IMR-90 (cell line): ENCODE results near the gene INPP5F. TPM values are rescaled to one million over a fixed set of nuclear protein-coding genes. Genes with fewer than 3 reads are reported as not detected.

Experiments
- ATAC-seq: fragments of 200-7000 bp; cut with Tn5 transposase; 2 replicates; pipeline ENCODE4 v1.9.1; 2020; ENCODE audit warnings: low read depth, mild to moderate bottlenecking, moderate library complexity
- BruUV-seq: library from RNA; stranded (reverse); fragments of 400-500 nt; replicated peaks from 2 replicates; lab custom pipeline; 2021; lab: Mats Ljungman, UMichigan
- CTCF ChIA-PET: fragments of 300-600 bp; formaldehyde crosslinking; extraction: SDS; loops from one replicate; lab custom pipeline; 2021; ENCODE audit warnings: antibody characterized with exemption; lab: Yijun Ruan, JAX
- POLR2A ChIA-PET: fragments of 300-600 bp; sonication (Branson Sonifier 250); formaldehyde crosslinking; loops from one replicate; lab custom pipeline; 2022; ENCODE audit warnings: antibody characterized with exemption; ENCODE audit not compliant: unreplicated experiment; lab: Charles Lee
- DNase-seq: peaks from one replicate; pipeline ENCODE4 v3.0.0; 2013
- H2AFZ ChIP-seq: replicated peaks from 2 replicates; pipeline ENCODE3; 2013; ENCODE audit warnings: low read length, mild to moderate bottlenecking; ENCODE audit not compliant: poor library complexity
- H2AK5ac ChIP-seq: 2 replicates; pipeline ENCODE4 v1.6.1; 2013; ENCODE audit warnings: low read depth, low read length, inconsistent platforms
- H2AK9ac ChIP-seq: replicated peaks from 2 replicates; pipeline ENCODE3; 2013; ENCODE audit warnings: mild to moderate bottlenecking, low read depth, low read length, moderate library complexity; ENCODE audit not compliant: poor library complexity
- H2BK120ac ChIP-seq: 2 replicates; pipeline ENCODE4 v1.6.1; 2013; ENCODE audit warnings: low read depth, low read length, inconsistent platforms
- H2BK15ac ChIP-seq: 3 replicates; pipeline ENCODE4 v1.6.1; 2013; ENCODE audit warnings: low read depth, low read length, inconsistent platforms
- H2BK20ac ChIP-seq: 2 replicates; pipeline ENCODE4 v1.6.1; 2013; ENCODE audit warnings: low read depth, mild to moderate bottlenecking, inconsistent platforms, low read length, moderate library complexity
- H2BK5ac ChIP-seq: 2 replicates; pipeline ENCODE4 v1.6.1; 2013; ENCODE audit warnings: mild to moderate bottlenecking, low read depth, low read length, inconsistent platforms; ENCODE audit not compliant: poor library complexity, severe bottlenecking
- H3K14ac ChIP-seq: replicated peaks from 2 replicates; pipeline ENCODE4 v1.6.1; 2013; ENCODE audit warnings: low read depth, low read length, inconsistent platforms
- H3K18ac ChIP-seq: 2 replicates; pipeline ENCODE4 v1.6.1; 2013; ENCODE audit warnings: low read depth, low read length, control low read depth
- H3K23ac ChIP-seq: 2 replicates; pipeline ENCODE4 v1.6.1; 2013; ENCODE audit warnings: low read depth, low read length, inconsistent platforms
- H3K27ac ChIP-seq: 2 replicates; pipeline ENCODE4 v1.5.1; 2013; ENCODE audit warnings: mild to moderate bottlenecking, control low read depth, low read length; ENCODE audit not compliant: insufficient read depth
- H3K27me3 ChIP-seq: 2 replicates; pipeline ENCODE4 v1.6.1; 2013; ENCODE audit warnings: low read length; ENCODE audit not compliant: control insufficient read depth, insufficient read depth
- H3K36me3 ChIP-seq: 2 replicates; pipeline ENCODE4 v1.6.1; 2013; ENCODE audit warnings: low read length, mixed read lengths; ENCODE audit not compliant: control insufficient read depth, insufficient read depth
- H3K4ac ChIP-seq: 2 replicates; pipeline ENCODE4 v1.6.1; 2013; ENCODE audit warnings: low read depth, low read length, inconsistent platforms
- H3K4me1 ChIP-seq: 2 replicates; pipeline ENCODE4 v1.6.1; 2013; ENCODE audit warnings: low read length, mixed read lengths; ENCODE audit not compliant: control insufficient read depth, insufficient read depth
- H3K4me2 ChIP-seq: 2 replicates; pipeline ENCODE4 v1.6.1; 2013; ENCODE audit warnings: low read depth, mild to moderate bottlenecking, control low read depth, low read length, moderate library complexity
- H3K4me3 ChIP-seq: 2 replicates; pipeline ENCODE4 v1.5.1; 2013; ENCODE audit warnings: low read depth, mild to moderate bottlenecking, control low read depth, low read length, moderate library complexity; ENCODE audit not compliant: insufficient read depth
- H3K56ac ChIP-seq: 2 replicates; pipeline ENCODE4 v1.6.1; 2013; ENCODE audit warnings: low read length, inconsistent platforms; ENCODE audit not compliant: insufficient read depth; ENCODE audit errors: extremely low read depth
- H3K79me1 ChIP-seq, 2 experiments: 2 replicates each; pipeline ENCODE4 v1.6.1; 2013; ENCODE audit warnings: low read length in 2 of 2, inconsistent platforms in 1 of 2, low read depth in 1 of 2
- H3K9ac ChIP-seq: 2 replicates; pipeline ENCODE4 v1.6.1; 2013; ENCODE audit warnings: low read depth, low read length, control low read depth
- H3K9me1 ChIP-seq: 2 replicates; pipeline ENCODE4 v1.6.1; 2013; ENCODE audit warnings: low read length, inconsistent platforms; ENCODE audit not compliant: insufficient read depth
- H3K9me3 ChIP-seq: 2 replicates; pipeline ENCODE4 v1.6.1; 2013; ENCODE audit warnings: low read length; ENCODE audit not compliant: control insufficient read depth, insufficient read depth
- H4K20me1 ChIP-seq: 2 replicates; pipeline ENCODE4 v1.6.1; 2013; ENCODE audit warnings: low read length, inconsistent platforms; ENCODE audit not compliant: insufficient read depth
- H4K5ac ChIP-seq: 2 replicates; pipeline ENCODE4 v1.6.1; 2013; ENCODE audit warnings: mild to moderate bottlenecking, low read depth, low read length, control low read depth
- H4K8ac ChIP-seq, 2 experiments: 2 replicates each; pipeline ENCODE4 v1.6.1; 2013; ENCODE audit warnings: low read depth in 2 of 2, low read length in 2 of 2, control low read depth in 1 of 2, inconsistent platforms in 1 of 2
- H4K91ac ChIP-seq: 2 replicates; pipeline ENCODE4 v1.6.1; 2013; ENCODE audit warnings: low read depth, low read length, inconsistent platforms; ENCODE audit not compliant: insufficient read depth
- CEBPB ChIP-seq: IDR thresholded peaks from 2 replicates; pipeline ENCODE4 v1.6.1; 2012; ENCODE audit warnings: low read depth, low read length, improper control_type of control experiment
- CHD1 ChIP-seq: IDR thresholded peaks from 2 replicates; pipeline ENCODE4 v1.6.1; 2012; ENCODE audit warnings: low read depth, low read length, improper control_type of control experiment
- MAFK ChIP-seq: IDR thresholded peaks from 2 replicates; pipeline ENCODE4 v1.6.1; 2012; ENCODE audit warnings: low read depth, low read length, improper control_type of control experiment
- MAZ ChIP-seq: IDR thresholded peaks from 2 replicates; pipeline ENCODE4 v1.6.1; 2012; ENCODE audit warnings: low read depth, mild to moderate bottlenecking, low read length, improper control_type of control experiment, moderate library complexity, borderline replicate concordance
- NFE2L2 ChIP-seq: fragments of 150-350 bp; IDR thresholded peaks from 2 replicates; pipeline ENCODE4 v1.6.1; 2016; ENCODE audit warnings: low read depth, mild to moderate bottlenecking, low read length
- POLR2A ChIP-seq: IDR thresholded peaks from 2 replicates; pipeline ENCODE4 v1.6.1; 2012; ENCODE audit warnings: mild to moderate bottlenecking, low read depth, low read length
- RAD21 ChIP-seq: IDR thresholded peaks from 2 replicates; pipeline ENCODE4 v1.6.1; 2012; ENCODE audit warnings: low read length, improper control_type of control experiment
- RCOR1 ChIP-seq: IDR thresholded peaks from 2 replicates; pipeline ENCODE4 v1.6.1; 2012; ENCODE audit warnings: mild to moderate bottlenecking, low read length, improper control_type of control experiment; ENCODE audit not compliant: insufficient replicate concordance
- WGBS, 2 experiments: methylation state at CpG; one replicate each; pipeline versions ENCODE4 v1.1.5 to v1.1.7; 2013; ENCODE audit warnings: missing lambda C conversion rate in 2 of 2; ENCODE audit not compliant: insufficient read length in 1 of 2; ENCODE audit errors: extremely low coverage in 2 of 2; 5-methylcytosine and 5-hydroxymethylcytosine counted together
- dilution Hi-C: fragments of 300-500 bp; cut with HindIII; formaldehyde crosslinking; loops from one replicate; pipeline ENCODE4 v1.14.3; 2018; ENCODE audit warnings: low sequenced_read_pairs; ENCODE audit not compliant: unreplicated experiment
- in situ Hi-C: fragments of 300-500 bp; cut with MboI; formaldehyde crosslinking; loops from 3 replicates; pipeline ENCODE4 v1.14.3; 2019; ENCODE audit warnings: low sequenced_read_pairs, inconsistent platforms, mixed read lengths
- intact Hi-C: fragments of 100-400 bp; cut with micrococcal nuclease; formaldehyde crosslinking; loops from 2 replicates; pipeline ENCODE4 v1.10.0; 2022
- polyA plus RNA-seq, 3 experiments: library from polyadenylated mRNA; depleted of rRNA; stranded (reverse); fragments of >200 nt; gene quantifications; 2 replicates each; pipeline ENCODE4 v1.2.3, GENCODE V29; 2012; ENCODE audit warnings: low replicate concordance in 1 of 3
- total RNA-seq: library from RNA; depleted of rRNA; stranded (reverse); fragments of >200 nt; gene quantifications from 2 replicates; pipeline ENCODE4 v1.2.3, GENCODE V29; 2012
- TF ChIP-seq, protein P1 (sequence below): conservative IDR thresholded peaks from 2 replicates; pipeline ENCODE4 v1.5.1; 2012; ENCODE audit warnings: mild to moderate bottlenecking, low read depth, low read length, improper control_type of control experiment
- TF ChIP-seq, protein P2 (sequence below): fragments of 150-350 bp; IDR thresholded peaks from 2 replicates; pipeline ENCODE4 v1.6.1; 2017; ENCODE audit warnings: mild to moderate bottlenecking, antibody characterized with exemption, low read length, low read depth

The INPP5F gene
- total and polyA plus RNA-seq, 2 of the 4 experiments (the other 2 are of a cell fraction): 19.0 to 29.6 TPM

DNA sequence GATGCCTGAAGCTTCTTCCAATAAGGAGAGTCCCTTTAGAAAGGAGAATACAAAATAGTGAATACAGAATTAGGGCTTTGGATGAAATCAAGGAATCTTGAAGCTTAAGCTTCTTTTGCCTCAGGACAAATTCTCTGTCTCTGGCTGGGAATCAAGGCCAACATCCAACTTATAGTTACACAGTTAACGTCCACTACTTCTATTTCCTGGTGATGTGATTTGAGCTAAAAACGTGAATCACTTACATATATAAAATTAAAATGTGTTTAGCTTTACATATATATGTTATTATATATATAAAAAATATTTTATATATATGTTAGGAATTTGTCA, 11.4 kb upstream of the INPP5F start:
- Histone ChIP-seq H3K27ac (no peak overlapping the region), H2BK120ac (no peak overlapping the region), H3K9me1 (no peaks in the 10 kb centered on the region), H3K23ac (no peak overlapping the region), H4K5ac (no peak overlapping the region), H3K56ac (no peak overlapping the region), H3K27me3 (no peaks in the 10 kb centered on the region), H3K4me1 (no peaks in the 10 kb centered on the region), H4K8ac (no peak overlapping the region), H4K20me1 (no peaks in the 10 kb centered on the region), H3K14ac (no peak overlapping the region), H3K9ac (no peak overlapping the region), H3K18ac (no peak overlapping the region), H2AFZ (no peak overlapping the region), H2BK20ac (no peak overlapping the region), H2BK15ac (no peak overlapping the region), H2AK5ac (no peak overlapping the region), H3K4me3 (no peak overlapping the region), H4K91ac (no peak overlapping the region), H3K4ac (no peak overlapping the region), H2BK5ac (no peak overlapping the region), H3K79me1 (no peaks in the 10 kb centered on the region), H2AK9ac (no peak overlapping the region), H3K4me2 (no peak overlapping the region), H3K9me3 (no peaks in the 10 kb centered on the region), H3K36me3 (no peaks in the 10 kb centered on the region)
- intact Hi-C loops: no loop called here
- ATAC-seq (no peak), DNase-seq (no peak)
- dilution Hi-C loops: no loop called here
- in situ Hi-C loops: no loop called here
- WGBS, 2 experiments: no CpG with 5 or more reads among the region's 2 CpGs
- ChIA-PET CTCF (interaction anchor here (1.3 kb wide), 1 partner anchor 27 kb away, joined by 3 read pairs; no protein-coding TSS in a partner anchor), POLR2A (no interaction called here)
- no TSS peak for BruUV-seq
- TF ChIP-seq, protein P1, sequence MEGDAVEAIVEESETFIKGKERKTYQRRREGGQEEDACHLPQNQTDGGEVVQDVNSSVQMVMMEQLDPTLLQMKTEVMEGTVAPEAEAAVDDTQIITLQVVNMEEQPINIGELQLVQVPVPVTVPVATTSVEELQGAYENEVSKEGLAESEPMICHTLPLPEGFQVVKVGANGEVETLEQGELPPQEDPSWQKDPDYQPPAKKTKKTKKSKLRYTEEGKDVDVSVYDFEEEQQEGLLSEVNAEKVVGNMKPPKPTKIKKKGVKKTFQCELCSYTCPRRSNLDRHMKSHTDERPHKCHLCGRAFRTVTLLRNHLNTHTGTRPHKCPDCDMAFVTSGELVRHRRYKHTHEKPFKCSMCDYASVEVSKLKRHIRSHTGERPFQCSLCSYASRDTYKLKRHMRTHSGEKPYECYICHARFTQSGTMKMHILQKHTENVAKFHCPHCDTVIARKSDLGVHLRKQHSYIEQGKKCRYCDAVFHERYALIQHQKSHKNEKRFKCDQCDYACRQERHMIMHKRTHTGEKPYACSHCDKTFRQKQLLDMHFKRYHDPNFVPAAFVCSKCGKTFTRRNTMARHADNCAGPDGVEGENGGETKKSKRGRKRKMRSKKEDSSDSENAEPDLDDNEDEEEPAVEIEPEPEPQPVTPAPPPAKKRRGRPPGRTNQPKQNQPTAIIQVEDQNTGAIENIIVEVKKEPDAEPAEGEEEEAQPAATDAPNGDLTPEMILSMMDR: no peak
- TF ChIP-seq CEBPB (no peak), MAFK (no peak), MAZ (no peak), POLR2A (no peak), RAD21 (no peak), CHD1 (no peak), RCOR1 (no peak), NFE2L2 (no peak)
- TF ChIP-seq, protein P2, sequence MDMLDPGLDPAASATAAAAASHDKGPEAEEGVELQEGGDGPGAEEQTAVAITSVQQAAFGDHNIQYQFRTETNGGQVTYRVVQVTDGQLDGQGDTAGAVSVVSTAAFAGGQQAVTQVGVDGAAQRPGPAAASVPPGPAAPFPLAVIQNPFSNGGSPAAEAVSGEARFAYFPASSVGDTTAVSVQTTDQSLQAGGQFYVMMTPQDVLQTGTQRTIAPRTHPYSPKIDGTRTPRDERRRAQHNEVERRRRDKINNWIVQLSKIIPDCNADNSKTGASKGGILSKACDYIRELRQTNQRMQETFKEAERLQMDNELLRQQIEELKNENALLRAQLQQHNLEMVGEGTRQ: no peak
